HG02610 (cell line): ENCODE measurements around the gene SLF2.
"Not testable (repeated sequence)": the region's sequence is repeated elsewhere in the genome, so short reads cannot be mapped to it uniquely, and the experiment has no call there.

ENCODE experiments used
- ATAC-seq: cut with Tn5 transposase; IDR thresholded peaks from one replicate; pipeline ENCODE4 v1.9.1; 2021; ENCODE audit warnings: mild to moderate bottlenecking, moderate library complexity; ENCODE audit not compliant: unreplicated experiment

SLF2 gene

GRCh38 chr10:100879741-100880360, 32.9 kb upstream of the SLF2 start:
- no peak for ATAC-seq

- ATAC-seq, result no peak
These were observed 31.1 kb upstream of the SLF2 start for GRCh38 chr10:100881556-100882213.

GRCh38 chr10:100882252-100882651, 30.5 kb upstream of the SLF2 start:
- ATAC-seq, result no peak

GRCh38 chr10:100882671-100883311, 30.0 kb upstream of the SLF2 start:
- no peak for ATAC-seq

- no peak for ATAC-seq
These were observed 29.4 kb upstream of the SLF2 start for GRCh38 chr10:100883312-100883821.

- ATAC-seq, result not testable (repeated sequence)
These were observed 27.2 kb upstream of the SLF2 start for GRCh38 chr10:100885611-100886010.

GRCh38 chr10:100886091-100886490, 26.7 kb upstream of the SLF2 start:
- no peak for ATAC-seq

- ATAC-seq, result no peak
These were observed 26.2 kb upstream of the SLF2 start for GRCh38 chr10:100886521-100886920.

- ATAC-seq, result no peak
These were observed 25.8 kb upstream of the SLF2 start for GRCh38 chr10:100886963-100887362.

- ATAC-seq, result no peak
These were observed 24.9 kb upstream of the SLF2 start for GRCh38 chr10:100887761-100888296.

GRCh38 chr10:100888957-100889356, 23.8 kb upstream of the SLF2 start:
- no peak for ATAC-seq

GRCh38 chr10:100889546-100889945, 23.2 kb upstream of the SLF2 start:
- no peak for ATAC-seq

GRCh38 chr10:100890141-100890672, 22.6 kb upstream of the SLF2 start:
- no peak for ATAC-seq

- no peak for ATAC-seq
These were observed 22.0 kb upstream of the SLF2 start for GRCh38 chr10:100890673-100891317.

- ATAC-seq, result no peak
These were observed 18.7 kb upstream of the SLF2 start for GRCh38 chr10:100894033-100894432.

GRCh38 chr10:100894589-100895294, 18.0 kb upstream of the SLF2 start:
- no peak for ATAC-seq

- ATAC-seq, result no peak
These were observed 17.4 kb upstream of the SLF2 start for GRCh38 chr10:100895346-100895745.

- ATAC-seq, result no peak
These were observed 16.9 kb upstream of the SLF2 start for GRCh38 chr10:100895896-100896295.

- ATAC-seq, result no peak
These were observed 15.8 kb upstream of the SLF2 start for GRCh38 chr10:100896876-100897461.

GRCh38 chr10:100897976-100898375, 14.8 kb upstream of the SLF2 start:
- no peak for ATAC-seq
